WTC11 (cell line): ENCODE results near the gene DCHS2. TPM values are rescaled to one million over a fixed set of nuclear protein-coding genes. Genes with fewer than 3 reads are reported as not detected.

Source experiments
- ATAC-seq: fragments of 200-7000 bp; cut with Tn5 transposase; 2 replicates; pipeline ENCODE4 v1.10.0; 2021; ENCODE audit warnings: mild to moderate bottlenecking, moderate library complexity
- CTCF ChIA-PET: fragments of 300-600 bp; sonication (Branson Sonifier 250); formaldehyde crosslinking; loops from one replicate; lab custom pipeline; 2021; ENCODE audit warnings: antibody characterized with exemption; lab: Charles Lee
- POLR2A ChIA-PET: fragments of 350-600 bp; sonication (Branson Sonifier 250); formaldehyde crosslinking; loops from one replicate; lab custom pipeline; 2021; ENCODE audit warnings: antibody characterized with exemption; lab: Charles Lee
- DNase-seq: peaks from one replicate; pipeline ENCODE4 v3.0.0; 2021; ENCODE audit warnings: low spot score
- H3K27ac Mint-ChIP-seq: 2 replicates; pipeline ENCODE4 v1.8.0; 2021; ENCODE audit warnings: mixed read lengths
- H3K27me3 Mint-ChIP-seq: 2 replicates; pipeline ENCODE4 v1.8.0; 2021; ENCODE audit warnings: low read depth, mild to moderate bottlenecking, moderate library complexity, mixed read lengths
- H3K36me3 Mint-ChIP-seq: 2 replicates; pipeline ENCODE4 v1.8.0; 2021; ENCODE audit warnings: mixed read lengths
- H3K4me1 Mint-ChIP-seq: 2 replicates; pipeline ENCODE4 v1.8.0; 2022; ENCODE audit warnings: mixed read lengths
- H3K4me3 Mint-ChIP-seq: 2 replicates; pipeline ENCODE4 v1.8.0; 2021; ENCODE audit warnings: mild to moderate bottlenecking, moderate library complexity, mixed read lengths
- H3K9me3 Mint-ChIP-seq: 2 replicates; pipeline ENCODE4 v1.8.0; 2021; ENCODE audit warnings: mixed read lengths
- CBFB ChIP-seq: sonication (generic); formaldehyde crosslinking; IDR thresholded peaks from 2 replicates; pipeline ENCODE4 v1.8.1; 2022; ENCODE audit warnings: mild to moderate bottlenecking, low read depth, missing genetic modification reagents
- CREM ChIP-seq: sonication (generic); formaldehyde crosslinking; IDR thresholded peaks from 2 replicates; pipeline ENCODE4 v1.8.1; 2022; ENCODE audit warnings: mild to moderate bottlenecking, missing genetic modification reagents, moderate library complexity
- ETV6 ChIP-seq: sonication (generic); formaldehyde crosslinking; IDR thresholded peaks from 2 replicates; pipeline ENCODE4 v1.8.1; 2022; ENCODE audit warnings: mild to moderate bottlenecking, missing genetic modification reagents
- GRHL2 ChIP-seq: fragments of 250-450 bp; sonication (Bioruptor Pico); IDR thresholded peaks from 2 replicates; pipeline ENCODE4 v1.8.0; 2022; ENCODE audit warnings: mild to moderate bottlenecking, moderate library complexity; ENCODE audit not compliant: insufficient replicate concordance, severe bottlenecking
- KAT7 ChIP-seq: sonication (generic); formaldehyde crosslinking; IDR thresholded peaks from 2 replicates; pipeline ENCODE4 v1.8.1; 2023; ENCODE audit warnings: missing genetic modification reagents, mild to moderate bottlenecking, borderline replicate concordance
- NFYB ChIP-seq: sonication (generic); formaldehyde crosslinking; conservative IDR thresholded peaks from 2 replicates; pipeline ENCODE4 v1.8.0; 2022; ENCODE audit warnings: low read depth, missing genetic modification reagents
- NR3C1 ChIP-seq: sonication (generic); formaldehyde crosslinking; conservative IDR thresholded peaks from 2 replicates; pipeline ENCODE4 v1.8.1; 2023; ENCODE audit warnings: low read depth, mild to moderate bottlenecking, missing genetic modification reagents
- SMAD4 ChIP-seq: sonication (generic); formaldehyde crosslinking; IDR thresholded peaks from 2 replicates; pipeline ENCODE4 v1.8.0; 2022; ENCODE audit warnings: mild to moderate bottlenecking, missing genetic modification reagents
- TEAD1 ChIP-seq: sonication (generic); formaldehyde crosslinking; IDR thresholded peaks from 2 replicates; pipeline ENCODE4 v1.8.0; 2022; ENCODE audit warnings: mild to moderate bottlenecking, missing genetic modification reagents
- TEAD4 ChIP-seq: sonication (generic); formaldehyde crosslinking; IDR thresholded peaks from 2 replicates; pipeline ENCODE4 v1.8.0; 2022; ENCODE audit warnings: mild to moderate bottlenecking, missing genetic modification reagents
- ZNF232 ChIP-seq: sonication (generic); formaldehyde crosslinking; IDR thresholded peaks from 2 replicates; pipeline ENCODE4 v1.8.0; 2022; ENCODE audit warnings: mild to moderate bottlenecking, missing genetic modification reagents
- ZNF423 ChIP-seq: fragments of 250-450 bp; sonication (Bioruptor Pico); IDR thresholded peaks from 2 replicates; pipeline ENCODE4 v2.1.2; 2022; ENCODE audit warnings: mild to moderate bottlenecking, moderate library complexity
- total RNA-seq: library from RNA; stranded (reverse); gene quantifications from 3 replicates; pipeline ENCODE4 v1.2.3, GENCODE V29; 2021
- TF ChIP-seq, protein P1 (sequence below): fragments of 250-450 bp; sonication (Bioruptor Pico); IDR thresholded peaks from 2 replicates; pipeline ENCODE4 v1.9.0; 2021; ENCODE audit warnings: mild to moderate bottlenecking
- TF ChIP-seq, protein P2 (sequence below): sonication (generic); formaldehyde crosslinking; IDR thresholded peaks from 2 replicates; pipeline ENCODE4 v1.8.1; 2023; ENCODE audit warnings: mild to moderate bottlenecking, missing genetic modification reagents
- TF ChIP-seq, protein P3 (sequence below): sonication (generic); formaldehyde crosslinking; conservative IDR thresholded peaks from 2 replicates; pipeline ENCODE4 v1.8.1; 2023; ENCODE audit warnings: mild to moderate bottlenecking, low read depth, missing genetic modification reagents, moderate library complexity
- TF ChIP-seq, protein P4 (sequence below): sonication (generic); formaldehyde crosslinking; IDR thresholded peaks from 2 replicates; pipeline ENCODE4 v1.8.0; 2023; ENCODE audit warnings: mild to moderate bottlenecking, missing genetic modification reagents
- TF ChIP-seq, protein P5 (sequence below): sonication (generic); formaldehyde crosslinking; IDR thresholded peaks from 2 replicates; pipeline ENCODE4 v1.8.0; 2022; ENCODE audit warnings: mild to moderate bottlenecking, missing genetic modification reagents
- TF ChIP-seq, protein P6 (sequence below): fragments of 250-450 bp; sonication (Bioruptor Pico); conservative IDR thresholded peaks from 2 replicates; pipeline ENCODE4 v1.9.0; 2021; ENCODE audit warnings: mild to moderate bottlenecking
- TF ChIP-seq, protein P7 (sequence below): sonication (generic); formaldehyde crosslinking; IDR thresholded peaks from 2 replicates; pipeline ENCODE4 v1.8.0; 2022; ENCODE audit warnings: mild to moderate bottlenecking, missing genetic modification reagents

The DCHS2 gene
- total RNA-seq, 1 experiment from 2014 or later = 1.3 TPM

DNA sequence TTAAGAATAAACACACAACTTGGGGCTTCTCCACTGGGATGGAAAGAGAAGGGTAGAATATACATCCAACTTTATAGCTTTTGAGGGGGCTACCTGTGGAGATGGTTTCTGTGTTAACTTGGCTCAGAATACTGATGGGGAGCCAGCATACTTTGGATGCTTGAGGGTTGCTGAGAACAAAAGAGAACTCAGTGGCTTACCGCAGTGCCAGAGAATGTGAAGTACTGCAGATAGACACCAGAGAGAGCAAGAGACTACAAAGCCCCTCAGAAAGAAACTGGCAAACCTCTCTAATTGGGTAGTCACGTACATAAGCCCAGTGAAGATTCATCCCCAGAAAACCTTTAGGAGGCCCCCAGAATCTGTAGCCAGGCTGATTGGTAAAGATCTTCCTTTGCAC lies 214.4 kb downstream of the DCHS2 start:
- POLR2A ChIA-PET = no interaction called here
- Mint-ChIP-seq H3K27ac (peak overlapping the region; percentile 58; the same call in 1 of the 2 replicates), H3K9me3 (peaks cover 8% of the 10 kb centered on the region), H3K4me1 (peaks cover 21% of the 10 kb centered on the region), H3K36me3 (peaks cover 11% of the 10 kb centered on the region; the same call in 1 of the 2 replicates), H3K4me3 (no peak overlapping the region), H3K27me3 (no peaks in the 10 kb centered on the region)
- peak; percentile 39 for DNase-seq
- CTCF ChIA-PET = interaction anchor here (0.6 to 1.6 kb wide), 6 partner anchors 36 to 139 kb away, joined by 3 read pairs; no protein-coding TSS in a partner anchor
- ATAC-seq = peak; percentile 100
- TF ChIP-seq TEAD4 (CRISPR knock-in tag) (peak; percentile 76; the same call in 1 of the 2 replicates), CBFB (CRISPR knock-in tag) (no peak), ETV6 (no peak), ZNF423 (peak; percentile 10; the same call in 1 of the 2 replicates), KAT7 (CRISPR knock-in tag) (no peak), NFYB (no peak), NR3C1 (no peak), TEAD1 (CRISPR knock-in tag) (peak; percentile 70; the same call in 1 of the 2 replicates)
- TF ChIP-seq, protein P1, sequence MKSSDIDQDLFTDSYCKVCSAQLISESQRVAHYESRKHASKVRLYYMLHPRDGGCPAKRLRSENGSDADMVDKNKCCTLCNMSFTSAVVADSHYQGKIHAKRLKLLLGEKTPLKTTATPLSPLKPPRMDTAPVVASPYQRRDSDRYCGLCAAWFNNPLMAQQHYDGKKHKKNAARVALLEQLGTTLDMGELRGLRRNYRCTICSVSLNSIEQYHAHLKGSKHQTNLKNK = no peak
- TF ChIP-seq, protein P2, sequence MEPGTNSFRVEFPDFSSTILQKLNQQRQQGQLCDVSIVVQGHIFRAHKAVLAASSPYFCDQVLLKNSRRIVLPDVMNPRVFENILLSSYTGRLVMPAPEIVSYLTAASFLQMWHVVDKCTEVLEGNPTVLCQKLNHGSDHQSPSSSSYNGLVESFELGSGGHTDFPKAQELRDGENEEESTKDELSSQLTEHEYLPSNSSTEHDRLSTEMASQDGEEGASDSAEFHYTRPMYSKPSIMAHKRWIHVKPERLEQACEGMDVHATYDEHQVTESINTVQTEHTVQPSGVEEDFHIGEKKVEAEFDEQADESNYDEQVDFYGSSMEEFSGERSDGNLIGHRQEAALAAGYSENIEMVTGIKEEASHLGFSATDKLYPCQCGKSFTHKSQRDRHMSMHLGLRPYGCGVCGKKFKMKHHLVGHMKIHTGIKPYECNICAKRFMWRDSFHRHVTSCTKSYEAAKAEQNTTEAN = no peak
- TF ChIP-seq, protein P3, sequence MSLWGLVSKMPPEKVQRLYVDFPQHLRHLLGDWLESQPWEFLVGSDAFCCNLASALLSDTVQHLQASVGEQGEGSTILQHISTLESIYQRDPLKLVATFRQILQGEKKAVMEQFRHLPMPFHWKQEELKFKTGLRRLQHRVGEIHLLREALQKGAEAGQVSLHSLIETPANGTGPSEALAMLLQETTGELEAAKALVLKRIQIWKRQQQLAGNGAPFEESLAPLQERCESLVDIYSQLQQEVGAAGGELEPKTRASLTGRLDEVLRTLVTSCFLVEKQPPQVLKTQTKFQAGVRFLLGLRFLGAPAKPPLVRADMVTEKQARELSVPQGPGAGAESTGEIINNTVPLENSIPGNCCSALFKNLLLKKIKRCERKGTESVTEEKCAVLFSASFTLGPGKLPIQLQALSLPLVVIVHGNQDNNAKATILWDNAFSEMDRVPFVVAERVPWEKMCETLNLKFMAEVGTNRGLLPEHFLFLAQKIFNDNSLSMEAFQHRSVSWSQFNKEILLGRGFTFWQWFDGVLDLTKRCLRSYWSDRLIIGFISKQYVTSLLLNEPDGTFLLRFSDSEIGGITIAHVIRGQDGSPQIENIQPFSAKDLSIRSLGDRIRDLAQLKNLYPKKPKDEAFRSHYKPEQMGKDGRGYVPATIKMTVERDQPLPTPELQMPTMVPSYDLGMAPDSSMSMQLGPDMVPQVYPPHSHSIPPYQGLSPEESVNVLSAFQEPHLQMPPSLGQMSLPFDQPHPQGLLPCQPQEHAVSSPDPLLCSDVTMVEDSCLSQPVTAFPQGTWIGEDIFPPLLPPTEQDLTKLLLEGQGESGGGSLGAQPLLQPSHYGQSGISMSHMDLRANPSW (CRISPR knock-in tag) = no peak

DNA sequence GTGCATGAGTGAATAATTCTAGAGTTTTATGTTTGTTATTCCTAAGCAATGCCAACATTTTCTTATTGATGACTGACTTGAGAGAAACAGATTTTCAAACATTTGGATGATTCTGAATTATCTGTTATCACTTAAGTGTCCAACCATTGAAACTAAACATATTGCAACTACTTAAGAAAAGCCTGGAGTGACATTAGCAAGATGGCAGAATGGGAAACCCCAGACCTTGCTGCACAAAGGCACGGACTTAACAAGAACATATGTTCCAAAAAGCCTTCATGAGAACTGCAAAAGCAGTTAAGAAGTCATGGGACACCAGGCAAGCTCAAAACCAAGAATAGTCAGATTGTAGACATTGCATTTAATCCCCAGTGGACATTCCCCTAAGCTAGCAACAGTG lies 215.1 kb downstream of the DCHS2 start:
- no peaks in the 10 kb centered on the region for H3K27me3 Mint-ChIP-seq
- peaks cover 21% of the 10 kb centered on the region for H3K4me1 Mint-ChIP-seq
- no peak for TF ChIP-seq NFYB
- TF ChIP-seq ETV6 = no peak
- TF ChIP-seq, protein P4, sequence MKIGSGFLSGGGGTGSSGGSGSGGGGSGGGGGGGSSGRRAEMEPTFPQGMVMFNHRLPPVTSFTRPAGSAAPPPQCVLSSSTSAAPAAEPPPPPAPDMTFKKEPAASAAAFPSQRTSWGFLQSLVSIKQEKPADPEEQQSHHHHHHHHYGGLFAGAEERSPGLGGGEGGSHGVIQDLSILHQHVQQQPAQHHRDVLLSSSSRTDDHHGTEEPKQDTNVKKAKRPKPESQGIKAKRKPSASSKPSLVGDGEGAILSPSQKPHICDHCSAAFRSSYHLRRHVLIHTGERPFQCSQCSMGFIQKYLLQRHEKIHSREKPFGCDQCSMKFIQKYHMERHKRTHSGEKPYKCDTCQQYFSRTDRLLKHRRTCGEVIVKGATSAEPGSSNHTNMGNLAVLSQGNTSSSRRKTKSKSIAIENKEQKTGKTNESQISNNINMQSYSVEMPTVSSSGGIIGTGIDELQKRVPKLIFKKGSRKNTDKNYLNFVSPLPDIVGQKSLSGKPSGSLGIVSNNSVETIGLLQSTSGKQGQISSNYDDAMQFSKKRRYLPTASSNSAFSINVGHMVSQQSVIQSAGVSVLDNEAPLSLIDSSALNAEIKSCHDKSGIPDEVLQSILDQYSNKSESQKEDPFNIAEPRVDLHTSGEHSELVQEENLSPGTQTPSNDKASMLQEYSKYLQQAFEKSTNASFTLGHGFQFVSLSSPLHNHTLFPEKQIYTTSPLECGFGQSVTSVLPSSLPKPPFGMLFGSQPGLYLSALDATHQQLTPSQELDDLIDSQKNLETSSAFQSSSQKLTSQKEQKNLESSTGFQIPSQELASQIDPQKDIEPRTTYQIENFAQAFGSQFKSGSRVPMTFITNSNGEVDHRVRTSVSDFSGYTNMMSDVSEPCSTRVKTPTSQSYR (CRISPR knock-in tag) = no peak
- TF ChIP-seq, protein P2 = no peak
- TF ChIP-seq GRHL2 = no peak
- no peak for TF ChIP-seq ZNF232
- TF ChIP-seq, protein P1 = no peak
- TF ChIP-seq SMAD4 (CRISPR knock-in tag) = no peak
- TF ChIP-seq, protein P5, sequence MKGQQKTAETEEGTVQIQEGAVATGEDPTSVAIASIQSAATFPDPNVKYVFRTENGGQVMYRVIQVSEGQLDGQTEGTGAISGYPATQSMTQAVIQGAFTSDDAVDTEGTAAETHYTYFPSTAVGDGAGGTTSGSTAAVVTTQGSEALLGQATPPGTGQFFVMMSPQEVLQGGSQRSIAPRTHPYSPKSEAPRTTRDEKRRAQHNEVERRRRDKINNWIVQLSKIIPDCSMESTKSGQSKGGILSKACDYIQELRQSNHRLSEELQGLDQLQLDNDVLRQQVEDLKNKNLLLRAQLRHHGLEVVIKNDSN (CRISPR knock-in tag) = no peak
- TF ChIP-seq, protein P6, sequence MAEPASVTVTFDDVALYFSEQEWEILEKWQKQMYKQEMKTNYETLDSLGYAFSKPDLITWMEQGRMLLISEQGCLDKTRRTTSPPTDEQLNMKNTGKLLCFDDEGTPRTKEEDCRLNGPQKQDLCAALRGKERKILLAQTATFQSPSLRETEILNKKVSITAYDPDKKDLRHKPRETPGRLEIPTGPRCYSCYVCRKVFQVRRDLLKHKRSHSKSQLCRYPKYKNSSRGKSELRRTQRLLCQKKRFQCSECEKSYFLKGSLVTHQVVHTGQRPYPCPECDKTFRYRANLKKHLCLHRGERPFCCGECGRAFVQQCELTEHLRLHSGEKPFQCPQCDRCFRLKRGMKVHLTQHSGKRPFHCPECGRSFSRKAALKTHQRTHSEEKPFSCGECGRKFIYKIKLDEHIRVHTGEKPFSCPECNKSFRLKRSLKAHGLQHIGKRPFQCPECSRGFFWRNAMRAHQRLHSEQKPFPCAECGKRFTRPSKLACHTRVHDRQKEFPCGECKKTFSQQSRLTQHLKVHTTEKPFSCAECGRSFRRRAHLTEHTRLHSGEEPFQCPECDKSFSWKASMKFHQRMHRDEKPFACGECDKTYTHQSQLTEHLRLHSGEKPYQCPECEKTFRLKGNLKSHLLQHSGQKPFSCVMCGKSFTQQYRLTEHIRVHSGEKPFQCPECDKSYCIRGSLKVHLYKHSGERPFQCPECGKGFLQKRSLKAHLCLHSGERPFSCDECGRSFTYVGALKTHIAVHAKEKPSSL (CRISPR knock-in tag) = no peak
- no peak for TF ChIP-seq CREM (CRISPR knock-in tag)
- TF ChIP-seq, protein P7, sequence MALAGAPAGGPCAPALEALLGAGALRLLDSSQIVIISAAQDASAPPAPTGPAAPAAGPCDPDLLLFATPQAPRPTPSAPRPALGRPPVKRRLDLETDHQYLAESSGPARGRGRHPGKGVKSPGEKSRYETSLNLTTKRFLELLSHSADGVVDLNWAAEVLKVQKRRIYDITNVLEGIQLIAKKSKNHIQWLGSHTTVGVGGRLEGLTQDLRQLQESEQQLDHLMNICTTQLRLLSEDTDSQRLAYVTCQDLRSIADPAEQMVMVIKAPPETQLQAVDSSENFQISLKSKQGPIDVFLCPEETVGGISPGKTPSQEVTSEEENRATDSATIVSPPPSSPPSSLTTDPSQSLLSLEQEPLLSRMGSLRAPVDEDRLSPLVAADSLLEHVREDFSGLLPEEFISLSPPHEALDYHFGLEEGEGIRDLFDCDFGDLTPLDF = no peak
- 0 out of 2 replicates have a peak overlapping the region, but pooled peaks have one; percentile 62 for H3K27ac Mint-ChIP-seq
- no peak overlapping the region for H3K4me3 Mint-ChIP-seq
- peaks cover 11% of the 10 kb centered on the region; the same call in 1 of the 2 replicates for H3K36me3 Mint-ChIP-seq
- no peak for DNase-seq
- CTCF ChIA-PET = interaction anchor here (0.6 to 1.6 kb wide), 6 partner anchors 37 to 140 kb away, joined by 3 read pairs; no protein-coding TSS in a partner anchor
- POLR2A ChIA-PET = no interaction called here
- no peak for ATAC-seq
- H3K9me3 Mint-ChIP-seq = peaks cover 8% of the 10 kb centered on the region
